Measurements from ENCODE around the gene NPBWR2.

The NPBWR2 gene

DNA sequence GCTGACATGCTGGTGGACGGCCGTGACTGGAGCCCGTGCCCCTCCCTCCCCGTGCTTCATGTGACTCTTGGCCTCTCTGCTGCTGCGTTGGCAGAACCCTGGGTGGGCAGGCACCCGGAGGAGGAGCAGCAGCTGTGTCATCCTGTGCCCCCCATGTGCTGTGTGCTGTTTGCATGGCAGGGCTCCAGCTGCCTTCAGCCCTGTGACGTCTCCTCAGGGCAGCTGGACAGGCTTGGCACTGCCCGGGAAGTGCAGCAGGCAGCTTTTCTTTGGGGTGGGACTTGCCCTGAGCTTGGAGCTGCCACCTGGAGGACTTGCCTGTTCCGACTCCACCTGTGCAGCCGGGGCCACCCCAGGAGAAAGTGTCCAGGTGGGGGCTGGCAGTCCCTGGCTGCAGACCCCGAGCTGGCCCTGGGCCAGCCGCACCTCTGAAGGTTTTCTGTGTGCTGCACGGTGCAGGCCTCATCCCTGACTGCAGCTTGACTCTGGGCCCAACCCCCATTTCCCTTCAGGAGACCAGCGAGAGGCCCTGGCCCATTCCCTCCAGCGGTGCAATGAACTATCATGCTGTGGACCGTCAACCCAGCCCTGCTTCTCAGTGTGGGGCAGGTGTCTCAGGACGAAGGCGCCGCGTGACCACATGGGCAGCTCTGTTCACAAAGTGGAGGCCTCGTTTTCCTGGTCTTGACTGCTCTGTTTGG is 8.1 kb downstream of the NPBWR2 start:
- no peak for TF ChIP-seq CTCF (conservative IDR thresholded peaks at IDR 0.05; ENCODE audit: low read depth, low read length)
- no peak overlapping the region for H3K4me3 ChIP-seq (ENCODE audit: low read length)
- DNase-seq (ENCODE audit: low read depth), result no peak

- DNase-seq (ENCODE audit: low read depth), result no peak
- no peak for TF ChIP-seq CTCF (conservative IDR thresholded peaks at IDR 0.05; ENCODE audit: low read depth, low read length)
- no peak overlapping the region for H3K4me3 ChIP-seq (ENCODE audit: low read length)
Observed at GRCh38 chr20:64098471-64099013, 8.8 kb downstream of the NPBWR2 start.

DNA sequence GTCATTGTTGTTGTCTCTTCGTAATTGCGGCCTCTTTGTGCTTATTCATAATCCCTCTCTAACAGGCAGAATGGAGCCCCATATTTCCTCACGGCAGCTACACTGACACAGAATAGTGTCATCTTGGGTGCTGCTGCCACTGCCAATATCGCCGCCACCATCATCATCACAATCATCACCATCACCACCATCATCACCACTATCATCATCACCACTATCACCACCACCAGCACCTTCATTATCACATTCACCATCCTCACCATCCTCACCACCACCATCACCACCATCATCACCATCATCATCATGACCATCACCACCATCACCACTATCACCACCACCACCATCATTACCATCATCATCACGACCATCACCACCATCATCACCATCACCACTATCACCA is 10.8 kb downstream of the NPBWR2 start:
- DNase-seq (ENCODE audit: low read depth), result no peak
- no peak overlapping the region for H3K4me3 ChIP-seq (ENCODE audit: low read length)
- TF ChIP-seq CTCF (conservative IDR thresholded peaks at IDR 0.05; ENCODE audit: low read depth, low read length), result no peak

- DNase-seq (ENCODE audit: low read depth), result no peak
- H3K4me3 ChIP-seq (ENCODE audit: low read length), result no peak overlapping the region
- no peak for TF ChIP-seq CTCF (conservative IDR thresholded peaks at IDR 0.05; ENCODE audit: low read depth, low read length)
Observed at GRCh38 chr20:64095927-64096326, 11.4 kb downstream of the NPBWR2 start.

DNA sequence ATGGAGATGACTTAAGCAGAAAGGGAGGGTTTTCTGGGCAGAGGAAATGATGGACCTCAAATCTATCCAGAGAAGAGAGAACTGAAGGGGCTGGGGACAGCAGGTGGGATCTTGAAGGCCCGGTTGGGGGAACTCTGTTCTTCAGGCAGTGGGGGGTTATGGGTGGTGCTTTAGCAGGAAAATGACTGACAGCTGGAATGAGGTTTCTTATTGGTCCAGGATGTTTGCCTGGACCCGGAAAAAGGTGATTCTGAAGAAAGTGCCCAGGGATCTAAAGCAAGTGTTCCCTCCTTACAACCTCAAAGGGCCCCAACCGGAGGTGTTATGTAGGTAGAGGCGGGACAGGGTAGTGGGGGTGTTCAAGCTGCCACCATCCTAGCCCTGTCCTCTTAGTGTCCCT is 11.9 kb downstream of the NPBWR2 start:
- DNase-seq (ENCODE audit: low read depth), result no peak
- H3K4me3 ChIP-seq (ENCODE audit: low read length), result no peak overlapping the region
- no peak for TF ChIP-seq CTCF (conservative IDR thresholded peaks at IDR 0.05; ENCODE audit: low read depth, low read length)

GRCh38 chr20:64093013-64093503 is 14.3 kb downstream of the NPBWR2 start:
- TF ChIP-seq CTCF (conservative IDR thresholded peaks at IDR 0.05; ENCODE audit: low read depth, low read length), result no peak
- no peak overlapping the region for H3K4me3 ChIP-seq (ENCODE audit: low read length)
- DNase-seq (ENCODE audit: low read depth), result no peak
